ENCODE measurements around the gene SYNGR4. TPM values are rescaled to one million over a fixed set of nuclear protein-coding genes. Genes with fewer than 3 reads are reported as not detected.

The SYNGR4 gene
- total RNA-seq, 1 donor from 2014 or later = not detected

- H3K36me3 Mint-ChIP-seq (ENCODE audit: low read depth, unreplicated experiment) = peaks cover 5% of the 10 kb centered on the region
- H3K4me1 Mint-ChIP-seq (ENCODE audit: unreplicated experiment) = peaks cover 10% of the 10 kb centered on the region
- no peak overlapping the region for H3K4me3 Mint-ChIP-seq (ENCODE audit: unreplicated experiment)
- peaks cover 3% of the 10 kb centered on the region for H3K27me3 Mint-ChIP-seq (ENCODE audit: unreplicated experiment)
- no peak overlapping the region for H3K27ac Mint-ChIP-seq (ENCODE audit: unreplicated experiment)
- no peak for TF ChIP-seq CTCF (IDR thresholded peaks at IDR 0.05; ENCODE audit: unreplicated experiment)
- no peak for DNase-seq (ENCODE audit: low spot score)
- H3K9me3 Mint-ChIP-seq (ENCODE audit: unreplicated experiment) = no peaks in the 10 kb centered on the region
Observed at GRCh38 chr19:48359123-48359522, 5.0 kb upstream of the SYNGR4 start.

GRCh38 chr19:48361912-48362311 lies 2.3 kb upstream of the SYNGR4 start:
- no peaks in the 10 kb centered on the region for H3K9me3 Mint-ChIP-seq (ENCODE audit: unreplicated experiment)
- peaks cover 5% of the 10 kb centered on the region for H3K36me3 Mint-ChIP-seq (ENCODE audit: low read depth, unreplicated experiment)
- DNase-seq (ENCODE audit: low spot score) = no peak
- peak overlapping the region; percentile 66 for H3K4me3 Mint-ChIP-seq (ENCODE audit: unreplicated experiment)
- H3K4me1 Mint-ChIP-seq (ENCODE audit: unreplicated experiment) = peaks cover 10% of the 10 kb centered on the region
- peaks cover 3% of the 10 kb centered on the region for H3K27me3 Mint-ChIP-seq (ENCODE audit: unreplicated experiment)
- no peak overlapping the region for H3K27ac Mint-ChIP-seq (ENCODE audit: unreplicated experiment)
- TF ChIP-seq CTCF (IDR thresholded peaks at IDR 0.05; ENCODE audit: unreplicated experiment) = no peak

DNA sequence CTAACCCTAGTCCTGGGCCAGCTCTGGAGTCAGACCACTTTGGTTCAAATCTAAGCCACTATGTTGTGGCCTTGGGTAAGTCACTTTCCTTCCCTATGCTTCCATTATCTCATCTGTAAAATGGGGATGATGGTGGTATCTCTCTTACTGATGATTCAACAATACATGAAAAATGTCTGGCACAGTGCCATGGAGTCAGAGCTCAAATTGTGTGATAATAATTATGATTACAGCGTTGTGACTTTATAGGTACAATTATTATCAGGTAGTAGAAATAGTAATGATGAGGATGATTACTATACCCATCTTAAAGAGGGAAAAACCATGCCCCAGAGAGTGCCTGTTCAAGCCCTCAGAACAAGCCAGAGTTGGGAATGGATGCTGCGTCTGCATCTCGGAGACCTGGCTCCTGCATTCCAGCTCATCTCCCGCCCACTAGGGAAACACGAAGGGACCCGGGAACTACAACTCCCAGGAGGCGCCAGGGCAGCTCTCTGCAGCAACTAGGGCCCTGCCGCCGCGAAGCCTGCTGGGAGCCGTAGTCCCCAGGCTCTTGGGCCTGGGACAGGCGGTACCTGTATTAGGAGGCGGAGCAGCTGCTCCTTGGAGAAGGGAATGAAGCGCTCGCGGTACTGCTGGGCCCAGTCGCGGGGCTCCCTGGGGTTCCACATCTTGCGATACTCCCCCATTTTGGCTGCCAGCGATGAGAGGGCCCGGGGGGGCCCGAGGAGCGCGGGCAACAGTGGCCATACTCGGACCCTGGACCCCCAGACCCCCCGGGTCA lies 1.3 kb upstream of the SYNGR4 start:
- peak overlapping the region; percentile 87 for H3K4me3 Mint-ChIP-seq (ENCODE audit: unreplicated experiment)
- H3K36me3 Mint-ChIP-seq (ENCODE audit: low read depth, unreplicated experiment) = peaks cover 5% of the 10 kb centered on the region

GRCh38 chr19:48363500-48363809 lies 712 bp upstream of the SYNGR4 start:
- no peak for TF ChIP-seq CTCF (IDR thresholded peaks at IDR 0.05; ENCODE audit: unreplicated experiment)
- peaks cover 3% of the 10 kb centered on the region for H3K27me3 Mint-ChIP-seq (ENCODE audit: unreplicated experiment)
- H3K4me1 Mint-ChIP-seq (ENCODE audit: unreplicated experiment) = peaks cover 10% of the 10 kb centered on the region
- H3K4me3 Mint-ChIP-seq (ENCODE audit: unreplicated experiment) = peak overlapping the region; percentile 87
- H3K36me3 Mint-ChIP-seq (ENCODE audit: low read depth, unreplicated experiment) = peaks cover 3% of the 10 kb centered on the region
- no peak overlapping the region for H3K27ac Mint-ChIP-seq (ENCODE audit: unreplicated experiment)
- DNase-seq (ENCODE audit: low spot score) = peak; percentile 44
- no peaks in the 10 kb centered on the region for H3K9me3 Mint-ChIP-seq (ENCODE audit: unreplicated experiment)

More for the DNA sequence above, 1.3 kb upstream of the SYNGR4 start:
- Mint-ChIP-seq H3K27ac (ENCODE audit: unreplicated experiment) (no peak overlapping the region), H3K9me3 (ENCODE audit: unreplicated experiment) (no peaks in the 10 kb centered on the region), H3K4me1 (ENCODE audit: unreplicated experiment) (peaks cover 10% of the 10 kb centered on the region), H3K27me3 (ENCODE audit: unreplicated experiment) (peaks cover 3% of the 10 kb centered on the region)
- TF ChIP-seq CTCF (IDR thresholded peaks at IDR 0.05; ENCODE audit: unreplicated experiment) = no peak
- DNase-seq (ENCODE audit: low spot score) = peak; percentile 92

DNA sequence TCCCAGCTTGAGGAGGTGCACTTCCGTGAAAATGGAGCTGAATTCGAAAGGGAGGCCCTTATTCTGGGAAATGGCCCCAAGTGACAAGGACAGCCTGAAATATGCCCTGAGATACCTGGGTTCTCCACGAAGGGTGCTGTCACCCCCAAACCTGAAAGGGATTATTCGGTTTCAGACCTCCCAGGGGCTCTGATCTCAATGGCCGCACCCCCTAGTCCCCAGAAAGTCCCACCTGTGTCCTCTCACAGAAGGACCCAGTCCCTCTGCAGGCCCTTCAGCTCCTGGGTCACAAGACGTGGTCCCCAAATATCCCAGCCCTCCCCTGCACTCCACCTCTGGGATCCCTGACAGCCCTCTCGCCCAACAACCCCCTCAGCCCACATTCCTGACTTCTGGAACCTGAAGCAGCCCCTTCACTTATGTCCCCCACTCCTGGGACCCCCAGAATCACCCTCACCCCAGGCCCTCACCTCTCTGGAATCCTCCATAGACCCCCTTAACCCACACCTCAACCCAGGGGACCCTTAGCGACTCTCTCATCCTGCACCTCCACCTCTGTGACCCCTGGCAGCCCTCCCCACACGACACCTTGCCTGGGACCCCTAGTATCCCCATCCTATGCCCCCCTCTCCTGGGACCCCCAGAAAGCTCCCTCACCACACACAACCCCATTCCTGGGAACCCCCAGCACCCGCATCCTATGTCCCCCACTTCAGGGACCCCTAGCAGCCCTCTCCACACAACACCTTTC lies 606 bp downstream of the SYNGR4 start:
- Mint-ChIP-seq H3K27ac (ENCODE audit: unreplicated experiment) (no peak overlapping the region), H3K4me3 (ENCODE audit: unreplicated experiment) (peak overlapping the region; percentile 37)

More for the DNA sequence above, 606 bp downstream of the SYNGR4 start:
- H3K4me1 Mint-ChIP-seq (ENCODE audit: unreplicated experiment) = peaks cover 8% of the 10 kb centered on the region
- H3K36me3 Mint-ChIP-seq (ENCODE audit: low read depth, unreplicated experiment) = no peaks in the 10 kb centered on the region
- H3K27me3 Mint-ChIP-seq (ENCODE audit: unreplicated experiment) = no peaks in the 10 kb centered on the region
- no peak for TF ChIP-seq CTCF (IDR thresholded peaks at IDR 0.05; ENCODE audit: unreplicated experiment)
- no peak for DNase-seq (ENCODE audit: low spot score)
- no peaks in the 10 kb centered on the region for H3K9me3 Mint-ChIP-seq (ENCODE audit: unreplicated experiment)

Data from endothelial cell (in vitro differentiated cells).